Tibial artery (tissue), 4 donors: ENCODE measurements around the gene STK16.
"Not testable (repeated sequence)": the region's sequence is repeated elsewhere in the genome, so short reads cannot be mapped to it uniquely, and the experiment has no call there.

ENCODE experiments used
- DNase-seq, 2 donors: peaks; one replicate each; pipeline ENCODE4 v3.0.0-alpha.2; 2019
- H3K27ac ChIP-seq, 2 donors: fragments of 200-600 bp; sonication (generic) in 1 of 2; 1 replicate in 1 of 2; 2 replicates in 1 of 2; pipeline ENCODE4 v1.5.1; 2018 to 2019; ENCODE audit warnings: mild to moderate bottlenecking in 1 of 2
- H3K27me3 ChIP-seq, 2 donors: fragments of 200-600 bp; sonication (generic) in 1 of 2; one replicate each; pipeline versions ENCODE4 v1.5.1 to v1.6.0; 2016 to 2019
- H3K36me3 ChIP-seq, 3 donors: fragments of 200-600 bp; sonication (generic) in 2 of 3; one replicate each; pipeline ENCODE4 v1.5.1; 2016 to 2019; ENCODE audit warnings: mild to moderate bottlenecking in 2 of 3
- H3K4me1 ChIP-seq, 4 donors: fragments of 200-600 bp; sonication (generic) in 2 of 4; 1 replicate in 3 of 4; 2 replicates in 1 of 4; pipeline ENCODE4 v1.5.1; 2016 to 2019
- H3K4me3 ChIP-seq, 2 donors: fragments of 200-600 bp; sonication (generic) in 1 of 2; 1 replicate in 1 of 2; 2 replicates in 1 of 2; pipeline ENCODE4 v1.5.1; 2018 to 2019; ENCODE audit warnings: mild to moderate bottlenecking in 2 of 2
- H3K9me3 ChIP-seq, 3 donors: fragments of 200-600 bp; sonication (generic) in 1 of 3; one replicate each; pipeline ENCODE4 v1.5.1; 2016 to 2019
- intact Hi-C: fragments of 100-400 bp; cut with DNase I; formaldehyde crosslinking; loops from one replicate; pipeline ENCODE4 v1.15.0; 2023; ENCODE audit warnings: low total_unique reads
- TF ChIP-seq, protein P1 (sequence below), 2 experiments: fragments of 200-600 bp in 1 of 2; fragments of 450-650 bp in 1 of 2; IDR thresholded peaks; one replicate each; pipeline ENCODE4 v1.5.1; 2017 to 2019; ENCODE audit warnings: antibody characterized with exemption in 2 of 2, mild to moderate bottlenecking in 1 of 2, moderate library complexity in 1 of 2

STK16 gene

DNA sequence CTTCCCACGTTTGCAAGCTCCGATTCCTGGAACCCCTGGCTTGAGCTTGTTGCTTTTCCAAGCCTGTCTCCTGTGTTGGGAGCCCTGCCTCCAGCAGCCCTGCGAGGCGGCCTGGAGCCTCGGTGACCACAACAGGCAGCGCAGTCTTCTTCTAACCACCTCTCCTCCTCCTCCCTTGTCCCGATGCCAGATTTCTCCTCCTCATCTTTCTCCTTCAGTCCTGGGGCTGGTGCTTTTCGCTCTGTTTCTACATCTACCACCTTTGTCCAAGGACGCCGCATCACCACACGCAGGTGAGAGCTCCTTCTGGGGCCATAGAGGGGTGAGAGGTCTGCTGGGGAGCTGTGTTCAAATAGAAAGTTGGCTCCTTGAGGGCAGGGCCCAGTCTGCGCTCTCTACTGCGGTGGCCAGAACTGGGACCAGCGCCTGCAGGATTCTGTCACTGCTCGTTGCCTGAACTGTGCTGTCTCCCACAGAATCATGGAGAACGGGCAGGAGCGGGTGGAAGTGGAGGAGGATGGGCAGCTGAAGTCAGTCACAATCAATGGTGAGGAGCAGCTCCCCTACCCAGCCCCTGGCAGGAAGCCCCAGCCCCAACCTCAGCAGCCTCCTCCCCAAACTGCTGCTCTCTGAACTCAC, 37.8 kb downstream of the STK16 start:
- Histone ChIP-seq H3K36me3 (peaks cover 40 to 65% (median 59%) of the 10 kb centered on the region in 3 donors), H3K27me3 (no peaks in the 10 kb centered on the region), H3K4me3 (no peak overlapping the region), H3K9me3 (no peaks in the 10 kb centered on the region), H3K4me1 (peaks cover 0 to 61% (median 38%) of the 10 kb centered on the region in 4 donors), H3K27ac (peak overlapping the region in 1 of 2 donors; percentile 11)
- no peak for DNase-seq
- TF ChIP-seq, protein P1, sequence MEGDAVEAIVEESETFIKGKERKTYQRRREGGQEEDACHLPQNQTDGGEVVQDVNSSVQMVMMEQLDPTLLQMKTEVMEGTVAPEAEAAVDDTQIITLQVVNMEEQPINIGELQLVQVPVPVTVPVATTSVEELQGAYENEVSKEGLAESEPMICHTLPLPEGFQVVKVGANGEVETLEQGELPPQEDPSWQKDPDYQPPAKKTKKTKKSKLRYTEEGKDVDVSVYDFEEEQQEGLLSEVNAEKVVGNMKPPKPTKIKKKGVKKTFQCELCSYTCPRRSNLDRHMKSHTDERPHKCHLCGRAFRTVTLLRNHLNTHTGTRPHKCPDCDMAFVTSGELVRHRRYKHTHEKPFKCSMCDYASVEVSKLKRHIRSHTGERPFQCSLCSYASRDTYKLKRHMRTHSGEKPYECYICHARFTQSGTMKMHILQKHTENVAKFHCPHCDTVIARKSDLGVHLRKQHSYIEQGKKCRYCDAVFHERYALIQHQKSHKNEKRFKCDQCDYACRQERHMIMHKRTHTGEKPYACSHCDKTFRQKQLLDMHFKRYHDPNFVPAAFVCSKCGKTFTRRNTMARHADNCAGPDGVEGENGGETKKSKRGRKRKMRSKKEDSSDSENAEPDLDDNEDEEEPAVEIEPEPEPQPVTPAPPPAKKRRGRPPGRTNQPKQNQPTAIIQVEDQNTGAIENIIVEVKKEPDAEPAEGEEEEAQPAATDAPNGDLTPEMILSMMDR (IDR thresholded peaks at IDR 0.05) = no peak
- intact Hi-C loops = no loop called here

DNA sequence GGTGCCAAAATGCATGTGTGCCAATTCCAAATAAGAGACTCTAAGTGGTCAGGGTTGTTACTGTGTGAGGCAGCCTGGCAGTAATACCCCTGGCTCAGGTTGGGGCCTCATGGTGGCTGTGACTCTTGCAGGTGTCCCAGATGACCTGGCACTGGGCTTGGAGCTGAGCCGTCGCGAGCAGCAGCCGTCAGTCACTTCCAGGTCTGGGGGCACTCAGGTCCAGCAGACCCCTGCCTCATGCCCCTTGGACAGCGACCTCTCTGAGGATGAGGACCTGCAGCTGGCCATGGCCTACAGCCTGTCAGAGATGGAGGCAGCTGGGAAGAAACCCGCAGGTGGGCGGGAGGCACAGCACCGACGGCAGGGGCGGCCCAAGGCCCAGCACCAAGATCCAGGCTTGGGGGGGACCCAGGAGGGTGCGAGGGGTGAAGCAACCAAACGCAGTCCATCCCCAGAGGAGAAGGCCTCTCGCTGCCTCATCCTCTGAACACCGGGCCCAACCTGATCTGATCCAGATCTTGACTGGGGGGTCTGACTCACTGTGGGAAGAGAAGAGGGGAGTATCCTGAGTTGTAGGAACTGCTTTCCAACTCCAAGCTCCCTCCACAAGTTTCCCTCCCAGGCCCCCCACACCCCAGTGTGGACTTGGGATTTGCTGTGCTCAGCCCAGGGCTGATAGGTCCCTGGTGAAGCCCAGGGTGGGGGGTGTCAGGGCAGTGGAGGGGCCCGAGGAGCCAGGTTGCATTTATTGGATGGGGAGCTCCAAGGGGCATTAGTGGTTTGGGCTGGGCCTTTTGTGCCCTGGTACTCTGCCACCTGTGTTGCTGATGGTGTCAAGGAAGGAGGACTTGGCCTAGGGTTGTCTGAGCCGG, 39.5 kb downstream of the STK16 start:
- intact Hi-C loops = no loop called here
- H3K36me3 ChIP-seq = peaks cover 40 to 65% (median 59%) of the 10 kb centered on the region in 3 donors
- no peaks in the 10 kb centered on the region for H3K9me3 ChIP-seq
- peaks cover 0 to 64% (median 38%) of the 10 kb centered on the region in 4 donors for H3K4me1 ChIP-seq
- no peaks in the 10 kb centered on the region for H3K27me3 ChIP-seq
- no peak for DNase-seq
- TF ChIP-seq, protein P1 (IDR thresholded peaks at IDR 0.05) = no peak
- H3K27ac ChIP-seq = peak overlapping the region; percentile 54 to 67
- no peak overlapping the region for H3K4me3 ChIP-seq

DNA sequence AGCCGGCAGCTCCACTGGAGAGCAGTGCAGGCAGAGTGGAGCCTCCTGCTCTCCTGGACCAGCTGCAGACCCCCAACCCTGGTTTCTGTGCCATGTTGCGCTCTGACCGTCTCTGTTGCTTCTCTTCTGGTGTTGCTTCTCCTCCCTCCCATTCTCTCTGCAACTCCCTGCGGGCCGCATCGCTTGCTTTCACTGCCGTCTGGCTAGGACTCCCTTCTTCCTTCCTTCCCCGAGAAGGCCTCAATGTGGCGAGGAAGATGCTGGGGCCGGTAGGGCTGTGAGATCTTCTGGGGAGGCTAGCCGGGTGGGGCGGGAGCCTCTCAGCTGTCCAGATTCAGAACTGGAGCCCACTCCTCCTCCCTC, 40.1 kb downstream of the STK16 start:
- no peaks in the 10 kb centered on the region for H3K9me3 ChIP-seq

DNA sequence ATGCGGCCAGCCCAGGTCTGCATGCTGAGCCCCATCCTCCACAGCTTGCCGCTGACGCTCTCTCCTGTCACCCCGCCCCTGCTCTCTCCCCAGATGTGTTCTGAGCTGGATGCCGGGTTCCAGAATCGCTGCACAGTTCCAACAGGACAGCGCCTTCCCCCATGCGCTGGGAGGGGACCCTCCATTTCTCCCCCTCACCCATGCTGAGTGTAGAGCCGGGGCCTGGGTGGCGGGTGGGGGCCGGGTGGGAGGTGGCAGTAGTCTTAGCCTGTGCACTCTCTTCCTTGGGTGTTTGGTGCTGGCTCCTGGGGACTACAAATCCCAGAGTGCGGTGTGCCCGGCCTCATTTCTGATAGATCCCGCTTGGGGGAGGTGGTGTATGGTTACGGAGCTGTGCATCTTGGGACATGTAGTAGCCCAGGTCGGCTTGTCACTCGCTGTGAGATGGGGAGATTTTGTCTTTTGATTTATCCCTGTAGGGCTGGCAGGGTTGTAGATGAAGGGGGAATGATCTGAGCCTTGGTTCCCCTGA, 40.7 kb downstream of the STK16 start:
- intact Hi-C loops = no loop called here
- Histone ChIP-seq H3K27me3 (no peaks in the 10 kb centered on the region), H3K4me1 (peaks cover 0 to 59% (median 31%) of the 10 kb centered on the region in 4 donors), H3K27ac (peak overlapping the region; percentile 54 to 67), H3K36me3 (peaks cover 39 to 59% (median 53%) of the 10 kb centered on the region in 3 donors), H3K4me3 (no peak overlapping the region), H3K9me3 (no peaks in the 10 kb centered on the region)
- TF ChIP-seq, protein P1 (IDR thresholded peaks at IDR 0.05) = no peak
- DNase-seq = no peak

More for the DNA sequence above, 40.1 kb downstream of the STK16 start:
- no peaks in the 10 kb centered on the region for H3K27me3 ChIP-seq
- intact Hi-C loops = no loop called here
- no peak overlapping the region for H3K4me3 ChIP-seq
- peaks cover 0 to 64% (median 36%) of the 10 kb centered on the region in 4 donors for H3K4me1 ChIP-seq
- DNase-seq = no peak
- TF ChIP-seq, protein P1 (IDR thresholded peaks at IDR 0.05) = no peak
- H3K27ac ChIP-seq = peak overlapping the region; percentile 54 to 67
- H3K36me3 ChIP-seq = peaks cover 40 to 65% (median 59%) of the 10 kb centered on the region in 3 donors

DNA sequence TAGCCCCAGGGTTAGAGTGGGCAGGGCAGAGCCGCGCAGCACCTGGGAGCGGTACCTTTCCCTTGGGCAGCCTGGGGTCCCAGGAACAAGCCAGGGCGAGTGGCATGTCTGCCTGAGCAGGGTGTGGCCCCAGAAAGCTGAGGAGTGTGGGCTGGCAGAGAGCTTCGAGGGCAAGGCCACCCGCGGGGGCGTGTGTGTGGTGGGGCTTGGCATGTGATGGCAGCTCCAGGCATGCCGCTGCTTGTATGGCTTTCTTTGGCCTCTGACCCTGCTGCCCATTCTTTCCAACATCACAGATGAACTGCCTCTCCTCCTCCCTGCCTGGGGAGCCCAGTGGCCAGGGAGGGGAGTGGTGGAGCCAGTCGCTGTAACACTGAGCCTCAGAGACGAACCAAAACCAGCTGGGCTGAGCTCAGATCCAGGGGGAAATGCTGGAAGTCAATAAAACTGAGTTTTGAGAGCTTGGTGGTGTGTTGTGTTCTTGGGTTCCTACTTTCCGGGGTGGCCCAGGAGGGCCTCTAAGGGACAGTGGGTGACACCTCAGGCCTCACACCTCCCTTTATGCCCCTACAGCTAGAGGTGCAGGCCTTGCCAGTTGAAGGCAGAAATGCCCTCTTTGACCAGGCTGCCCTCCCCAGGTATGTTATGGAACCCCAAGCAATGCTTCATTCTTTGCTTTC, 41.3 kb downstream of the STK16 start:
- H3K27ac ChIP-seq = peak overlapping the region; percentile 54 to 67

DNA sequence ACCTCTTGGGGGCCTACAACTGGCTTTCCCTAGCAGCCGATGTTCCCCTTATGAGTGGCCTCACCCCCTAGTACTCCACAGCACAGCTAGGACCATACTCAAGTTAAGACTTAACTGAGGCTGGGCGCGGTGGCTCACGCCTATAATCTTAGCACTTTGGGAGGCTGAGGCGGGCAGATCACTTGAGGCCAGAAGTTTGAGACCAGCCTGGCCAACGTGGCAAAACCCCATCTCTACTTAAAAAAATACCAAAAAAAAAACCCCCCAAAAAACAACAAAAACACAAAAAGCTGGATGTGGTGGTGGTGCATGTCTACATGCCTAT, 41.8 kb downstream of the STK16 start:
- Histone ChIP-seq H3K4me1 (peaks cover 0 to 49% (median 27%) of the 10 kb centered on the region in 4 donors), H3K36me3 (peaks cover 28 to 48% (median 42%) of the 10 kb centered on the region in 3 donors), H3K27ac (peak overlapping the region; percentile 54 to 67)
- intact Hi-C loops, H3K4me3 ChIP-seq, H3K9me3 ChIP-seq, H3K27me3 ChIP-seq: not testable (repeated sequence)
- DNase-seq = peak in 1 of 2 donors; percentile 7

More for the DNA sequence above, 41.3 kb downstream of the STK16 start:
- H3K4me1 ChIP-seq = peaks cover 0 to 53% (median 28%) of the 10 kb centered on the region in 4 donors
- no peak overlapping the region for H3K4me3 ChIP-seq
- intact Hi-C loops = no loop called here
- no peaks in the 10 kb centered on the region for H3K9me3 ChIP-seq
- peaks cover 33 to 53% (median 47%) of the 10 kb centered on the region in 3 donors for H3K36me3 ChIP-seq
- H3K27me3 ChIP-seq = no peaks in the 10 kb centered on the region
- DNase-seq = no peak
- TF ChIP-seq, protein P1 (IDR thresholded peaks at IDR 0.05) = no peak
